ENCODE data around the gene CHCT1.

Gene CHCT1

GRCh38 chr17:60442271-60443173 is 20.2 kb downstream of the CHCT1 start:
- H3K36me3 ChIP-seq (ENCODE audit: insufficient read depth, low read length): peaks cover 17% of the 10 kb centered on the region
- H3K4me1 ChIP-seq (ENCODE audit: insufficient read depth, low read length, severe bottlenecking): peaks cover 21% of the 10 kb centered on the region
- H3K79me2 ChIP-seq (ENCODE audit: insufficient read depth, low read length): no peaks in the 10 kb centered on the region
- no peaks in the 10 kb centered on the region for H4K20me1 ChIP-seq (ENCODE audit: insufficient read depth, low read length)
- no peak overlapping the region for H3K9ac ChIP-seq (ENCODE audit: low read length)
- no peaks in the 10 kb centered on the region for H3F3A ChIP-seq (ENCODE audit: insufficient read depth, low read length)
- no peak overlapping the region for H2AFZ ChIP-seq (ENCODE audit: low read length)
- no peak overlapping the region for H3K4me3 ChIP-seq (ENCODE audit: low read depth, low read length, poor library complexity, severe bottlenecking)
- H3K9me2 ChIP-seq (ENCODE audit: low read depth, low read length): no peaks in the 10 kb centered on the region
- no peaks in the 10 kb centered on the region for H3K9me3 ChIP-seq (ENCODE audit: low read length)
- H3K4me2 ChIP-seq (ENCODE audit: low read length): no peak overlapping the region
- H3K27me3 ChIP-seq (ENCODE audit: insufficient read depth, low read length): no peaks in the 10 kb centered on the region
- TF ChIP-seq EZH2 (IDR thresholded peaks at IDR 0.05; ENCODE audit: borderline replicate concordance, low read length) (no peak), CTCF (IDR thresholded peaks at IDR 0.05; ENCODE audit: low read length) (no peak)
- H3K27ac ChIP-seq (ENCODE audit: low read depth, low read length, poor library complexity, severe bottlenecking): no peak overlapping the region

- Histone ChIP-seq H3K4me3 (ENCODE audit: low read depth, low read length, poor library complexity, severe bottlenecking) (no peak overlapping the region), H3F3A (ENCODE audit: insufficient read depth, low read length) (no peaks in the 10 kb centered on the region), H3K27ac (ENCODE audit: low read depth, low read length, poor library complexity, severe bottlenecking) (no peak overlapping the region), H3K36me3 (ENCODE audit: insufficient read depth, low read length) (peaks cover 22% of the 10 kb centered on the region), H3K27me3 (ENCODE audit: insufficient read depth, low read length) (no peaks in the 10 kb centered on the region), H3K79me2 (ENCODE audit: insufficient read depth, low read length) (no peaks in the 10 kb centered on the region), H4K20me1 (ENCODE audit: insufficient read depth, low read length) (no peaks in the 10 kb centered on the region), H2AFZ (ENCODE audit: low read length) (no peak overlapping the region), H3K9ac (ENCODE audit: low read length) (no peak overlapping the region), H3K9me2 (ENCODE audit: low read depth, low read length) (no peaks in the 10 kb centered on the region), H3K9me3 (ENCODE audit: low read length) (no peaks in the 10 kb centered on the region), H3K4me1 (ENCODE audit: insufficient read depth, low read length, severe bottlenecking) (peaks cover 9% of the 10 kb centered on the region), H3K4me2 (ENCODE audit: low read length) (no peak overlapping the region)
- TF ChIP-seq EZH2 (IDR thresholded peaks at IDR 0.05; ENCODE audit: borderline replicate concordance, low read length) (no peak), CTCF (IDR thresholded peaks at IDR 0.05; ENCODE audit: low read length) (no peak)
These were observed 21.4 kb downstream of the CHCT1 start for GRCh38 chr17:60443713-60444112.

GRCh38 chr17:60445144-60445543 is 22.9 kb downstream of the CHCT1 start:
- no peak overlapping the region for H2AFZ ChIP-seq (ENCODE audit: low read length)
- no peaks in the 10 kb centered on the region for H3F3A ChIP-seq (ENCODE audit: insufficient read depth, low read length)
- H3K9ac ChIP-seq (ENCODE audit: low read length): no peak overlapping the region
- no peaks in the 10 kb centered on the region for H3K79me2 ChIP-seq (ENCODE audit: insufficient read depth, low read length)
- H3K4me1 ChIP-seq (ENCODE audit: insufficient read depth, low read length, severe bottlenecking): no peaks in the 10 kb centered on the region
- no peak overlapping the region for H3K27ac ChIP-seq (ENCODE audit: low read depth, low read length, poor library complexity, severe bottlenecking)
- no peaks in the 10 kb centered on the region for H4K20me1 ChIP-seq (ENCODE audit: insufficient read depth, low read length)
- no peaks in the 10 kb centered on the region for H3K9me3 ChIP-seq (ENCODE audit: low read length)
- H3K4me2 ChIP-seq (ENCODE audit: low read length): no peak overlapping the region
- peaks cover 29% of the 10 kb centered on the region for H3K36me3 ChIP-seq (ENCODE audit: insufficient read depth, low read length)
- no peaks in the 10 kb centered on the region for H3K9me2 ChIP-seq (ENCODE audit: low read depth, low read length)
- H3K4me3 ChIP-seq (ENCODE audit: low read depth, low read length, poor library complexity, severe bottlenecking): no peak overlapping the region
- TF ChIP-seq CTCF (IDR thresholded peaks at IDR 0.05; ENCODE audit: low read length) (no peak), EZH2 (IDR thresholded peaks at IDR 0.05; ENCODE audit: borderline replicate concordance, low read length) (no peak)
- H3K27me3 ChIP-seq (ENCODE audit: insufficient read depth, low read length): no peaks in the 10 kb centered on the region

Data from OCI-LY1 (cell line).